Activated naive CD8-positive, alpha-beta T cell treated with anti-CD3 and anti-CD28 coated beads, Interleukin-2, amount 50 U/mL, for 16 hours (primary cell): ENCODE measurements around the gene LIN54.
"Not testable (repeated sequence)": the region's sequence is repeated elsewhere in the genome, so short reads cannot be mapped to it uniquely, and the experiment has no call there.

Experiments
- DNase-seq: peaks from one replicate; pipeline ENCODE4 v3.0.0-alpha.2; 2020; ENCODE audit warnings: low read depth, low spot score

Gene LIN54

GRCh38 chr4:83010522-83011318 lies at the start of gene LIN54:
LIN54 (minus strand) TSS chr4:83010823; CDS start chr4:82984844, 25,979 bp downstream.
- peak; percentile 57 for DNase-seq

- no peak for DNase-seq
Measured at GRCh38 chr4:83054928-83055327, 44.3 kb upstream of the LIN54 start.

GRCh38 chr4:83048781-83049180 lies 38.2 kb upstream of the LIN54 start:
- not testable (repeated sequence) for DNase-seq

GRCh38 chr4:83046693-83047473 lies 36.3 kb upstream of the LIN54 start:
- DNase-seq: no peak

- DNase-seq: no peak
Measured at GRCh38 chr4:83043801-83044407, 33.3 kb upstream of the LIN54 start.

GRCh38 chr4:83043157-83043556 lies 32.5 kb upstream of the LIN54 start:
- DNase-seq: not testable (repeated sequence)

GRCh38 chr4:83040269-83040668 lies 29.6 kb upstream of the LIN54 start:
- DNase-seq: no peak

GRCh38 chr4:83036991-83037665 lies 26.5 kb upstream of the LIN54 start:
- no peak for DNase-seq

GRCh38 chr4:83034630-83035494 lies 24.2 kb upstream of the LIN54 start, which contains the start of gene COPS4:
COPS4 (plus strand) TSS chr4:83035183; CDS start chr4:83035225, 42 bp downstream.
- DNase-seq: peak; percentile 86

GRCh38 chr4:83029688-83030087 lies 19.1 kb upstream of the LIN54 start:
- DNase-seq: no peak

GRCh38 chr4:83028976-83029375 lies 18.4 kb upstream of the LIN54 start:
- DNase-seq: no peak

GRCh38 chr4:83025563-83025962 lies 14.9 kb upstream of the LIN54 start:
- no peak for DNase-seq

GRCh38 chr4:83024233-83024632 lies 13.6 kb upstream of the LIN54 start:
- DNase-seq: no peak

- not testable (repeated sequence) for DNase-seq
Measured at GRCh38 chr4:83023599-83023998, 13.0 kb upstream of the LIN54 start.

GRCh38 chr4:83022724-83023450 lies 12.3 kb upstream of the LIN54 start:
- no peak for DNase-seq

GRCh38 chr4:83019794-83020494 lies 9.3 kb upstream of the LIN54 start:
- no peak for DNase-seq

- no peak for DNase-seq
Measured at GRCh38 chr4:83013902-83014301, 3.3 kb upstream of the LIN54 start.

- no peak for DNase-seq
Measured at GRCh38 chr4:83013420-83013867, 2.8 kb upstream of the LIN54 start.

- peak; percentile 92 for DNase-seq
Measured at GRCh38 chr4:83012687-83013419, 2.2 kb upstream of the LIN54 start.
